ENCODE results near the gene GOPC. TPM values are rescaled to one million over a fixed set of nuclear protein-coding genes. Genes with fewer than 3 reads are reported as not detected.

The GOPC gene
- total and polyA plus RNA-seq, 2 of the 13 experiments (the other 11 are each of a cell fraction or from before 2014, with no cell fraction given), result 20.9 to 41.5 TPM

GRCh38 chr6:117615750-117616390 lies 13.6 kb upstream of the GOPC start (continued):
- no peak for TF ChIP-seq ELK4 (CRISPR knock-in tag; IDR thresholded peaks at IDR 0.05; ENCODE audit: borderline replicate concordance)
- no peak for TF ChIP-seq NR3C1 (CRISPR knock-in tag; IDR thresholded peaks at IDR 0.05)

- POLR2A ChIA-PET, result no interaction called here
- no peaks in the 10 kb centered on the region for H3K79me2 ChIP-seq (ENCODE audit: insufficient read depth, low read length)
- intact Hi-C loops (cut with micrococcal nuclease; ENCODE audit: unreplicated experiment), result no loop called here
- no peaks in the 10 kb centered on the region for H3K27me3 ChIP-seq (ENCODE audit: control insufficient read depth in 1 of 2, insufficient read depth in 2 of 2, low read length in 2 of 2)
- H3K4me3 ChIP-seq (replicated peaks in 1 of 3; ENCODE audit: insufficient read depth in 1 of 3, low read depth in 2 of 3, low read length in 3 of 3), result no peak overlapping the region
- no peak overlapping the region for H2AFZ ChIP-seq (ENCODE audit: low read length)
- H3K27ac ChIP-seq (ENCODE audit: extremely low read length, insufficient read depth, low read length), result no peak overlapping the region
- CTCF ChIA-PET (ENCODE audit: low intra/inter-chr PET ratio, low total read pairs), result no interaction called here
- in situ Hi-C loops (cut with HindIII; ENCODE audit: extremely low pct_ligation_motif_present, low pct_unique_long_range_greater_than_20kb), result loop anchor here (25.0 kb wide), 1 partner anchor 652 kb away; no protein-coding TSS in a partner anchor
- H3K4me1 ChIP-seq (ENCODE audit: insufficient read depth, low read length), result no peaks in the 10 kb centered on the region
- no peaks in the 10 kb centered on the region for H3K9me3 ChIP-seq (ENCODE audit: low read length)
- H3K9ac ChIP-seq (ENCODE audit: insufficient read depth, low read depth, low read length), result no peak overlapping the region
- no peak for FAIRE-seq
- ATAC-seq, result no peak
- H4K20me1 ChIP-seq (ENCODE audit: insufficient read depth, low read length), result no peaks in the 10 kb centered on the region
- BruUV-seq (replicated peaks), result no TSS peak
- no peaks in the 10 kb centered on the region for H3K36me3 ChIP-seq (replicated peaks in 1 of 2; ENCODE audit: control insufficient read depth in 1 of 2, insufficient read depth in 2 of 2, low read length in 2 of 2)
- WGBS (ENCODE audit: low lambda C conversion rate), result 84% methylated on average over 4 of the region's 4 CpGs
- no peak overlapping the region for H3K4me2 ChIP-seq (ENCODE audit: low read depth, low read length)
- no peak for DNase-seq (ENCODE audit: low spot score)
- no peak for TF ChIP-seq HNRNPH1 (optimal IDR thresholded peaks at IDR 0.05; ENCODE audit: low read depth, low read length)
- TF ChIP-seq ZNF570 (CRISPR knock-in tag; IDR thresholded peaks at IDR 0.05; ENCODE audit: borderline replicate concordance), result no peak
- no peak for TF ChIP-seq CERS6 (CRISPR knock-in tag; IDR thresholded peaks at IDR 0.05)
- TF ChIP-seq SRY (CRISPR knock-in tag; IDR thresholded peaks at IDR 0.05), result no peak
- no peak for TF ChIP-seq ARHGAP35 (CRISPR knock-in tag; IDR thresholded peaks at IDR 0.05; ENCODE audit: borderline replicate concordance)
- TF ChIP-seq RNF2 (conservative IDR thresholded peaks at IDR 0.05; ENCODE audit: low read depth), result no peak
- no peak for TF ChIP-seq TBL1XR1 (IDR thresholded peaks at IDR 0.05; ENCODE audit: borderline replicate concordance, low read length, partially characterized antibody)
- no peak for TF ChIP-seq MATR3 (CRISPR knock-in tag; IDR thresholded peaks at IDR 0.05)
- no peak for TF ChIP-seq HCFC1 (IDR thresholded peaks at IDR 0.05; ENCODE audit: low read depth, low read length)
- TF ChIP-seq ZFAT (CRISPR knock-in tag; conservative IDR thresholded peaks at IDR 0.05), result no peak
- TF ChIP-seq ZNF597 (CRISPR knock-in tag; IDR thresholded peaks at IDR 0.05), result no peak
- no peak for TF ChIP-seq MIXL1 (CRISPR knock-in tag; IDR thresholded peaks at IDR 0.05)
- TF ChIP-seq ZNF720 (CRISPR knock-in tag; IDR thresholded peaks at IDR 0.05), result no peak
- TF ChIP-seq THAP7 (CRISPR knock-in tag; IDR thresholded peaks at IDR 0.05), result no peak
- no peak for TF ChIP-seq ZSCAN5A (CRISPR knock-in tag; IDR thresholded peaks at IDR 0.05; ENCODE audit: borderline replicate concordance)
Observed at GRCh38 chr6:117613920-117614560, 11.7 kb upstream of the GOPC start.
